GM23248 (cell line): Measurements from ENCODE around the gene EML6. TPM values are rescaled to one million over a fixed set of nuclear protein-coding genes. Genes with fewer than 3 reads are reported as not detected.
A peak's percentile ranks its signal among the peaks of the same experiment; 100 is the strongest.

Experiments used
- DNase-seq: peaks from one replicate; pipeline ENCODE4 v3.0.0-alpha.2; 2015
- H2AFZ ChIP-seq: fragments of 200-600 bp; sonication (generic); 2 replicates; pipeline ENCODE4 v1.6.1; 2016; ENCODE audit warnings: antibody characterized with exemption
- H3F3A ChIP-seq: fragments of 200-600 bp; sonication (generic); 2 replicates; pipeline ENCODE4 v1.6.1; 2016; ENCODE audit warnings: mild to moderate bottlenecking, antibody characterized with exemption, mixed run types; ENCODE audit not compliant: insufficient read depth
- H3K27ac ChIP-seq: fragments of 200-600 bp; sonication (generic); 2 replicates; pipeline ENCODE4 v1.5.1; 2016; ENCODE audit warnings: mild to moderate bottlenecking
- H3K27me3 ChIP-seq: fragments of 200-600 bp; sonication (generic); replicated peaks from 2 replicates; pipeline ENCODE4 v1.6.1; 2016; ENCODE audit warnings: mild to moderate bottlenecking; ENCODE audit not compliant: insufficient read depth
- H3K36me3 ChIP-seq: fragments of 200-600 bp; sonication (generic); 2 replicates; pipeline ENCODE4 v1.6.1; 2016; ENCODE audit warnings: low read depth, mild to moderate bottlenecking
- H3K4me1 ChIP-seq: fragments of 200-600 bp; sonication (generic); 2 replicates; pipeline ENCODE4 v1.6.1; 2016; ENCODE audit warnings: mild to moderate bottlenecking; ENCODE audit not compliant: insufficient read depth
- H3K4me2 ChIP-seq: fragments of 200-600 bp; sonication (generic); one replicate; pipeline ENCODE4 v1.6.1; 2016; ENCODE audit warnings: mild to moderate bottlenecking; ENCODE audit not compliant: unreplicated experiment
- H3K4me3 ChIP-seq: fragments of 200-600 bp; sonication (generic); 2 replicates; pipeline ENCODE4 v1.5.1; 2016; ENCODE audit warnings: mild to moderate bottlenecking
- H3K79me2 ChIP-seq: fragments of 200-600 bp; sonication (generic); 2 replicates; pipeline ENCODE4 v1.6.1; 2016; ENCODE audit warnings: mild to moderate bottlenecking; ENCODE audit not compliant: insufficient read depth
- H3K9ac ChIP-seq: fragments of 200-600 bp; sonication (generic); 2 replicates; pipeline ENCODE4 v1.6.1; 2016; ENCODE audit warnings: mild to moderate bottlenecking
- H3K9me2 ChIP-seq: fragments of 200-600 bp; sonication (generic); 2 replicates; pipeline ENCODE4 v1.6.1; 2016; ENCODE audit warnings: mixed run types, mild to moderate bottlenecking, moderate library complexity; ENCODE audit not compliant: insufficient read depth
- H3K9me3 ChIP-seq: fragments of 200-600 bp; sonication (generic); one replicate; pipeline ENCODE4 v1.6.1; 2017; ENCODE audit warnings: low read depth
- H4K20me1 ChIP-seq: fragments of 200-600 bp; sonication (generic); 2 replicates; pipeline ENCODE4 v1.6.0; 2016; ENCODE audit not compliant: insufficient read depth
- EZH2 ChIP-seq: fragments of 200-600 bp; sonication (generic); IDR thresholded peaks from 2 replicates; pipeline ENCODE4 v1.6.1; 2018; ENCODE audit warnings: antibody characterized with exemption, mild to moderate bottlenecking; ENCODE audit not compliant: insufficient read depth, poor library complexity, severe bottlenecking
- EZH2phosphoT487 ChIP-seq: fragments of 200-600 bp; sonication (generic); IDR thresholded peaks from 2 replicates; pipeline ENCODE4 v1.6.1; 2018; ENCODE audit warnings: antibody characterized with exemption, moderate library complexity, mild to moderate bottlenecking, low read depth; ENCODE audit not compliant: insufficient read depth
- WGBS, 2 experiments: methylation state at CpG; one replicate each; pipeline ENCODE4 v1.1.6; 2015 to 2017; ENCODE audit warnings: low lambda C conversion rate in 2 of 2, low coverage in 1 of 2; ENCODE audit errors: missing lambda C conversion rate in 2 of 2; 5-methylcytosine and 5-hydroxymethylcytosine counted together
- in situ Hi-C: fragments of 300-500 bp; cut with MboI; formaldehyde crosslinking; loops from 2 replicates; pipeline ENCODE4 v1.15.0; 2020
- polyA plus RNA-seq: library from polyadenylated mRNA; unstranded; fragments of >200 nt; fragmentation: Nextera tagmentation; extraction: Ambion mirVana; gene quantifications from 2 replicates; pipeline ENCODE4 v1.2.1, GENCODE V29; 2016
- total RNA-seq: library from RNA; depleted of rRNA; stranded (reverse); fragments of >200 nt; shearing (Covaris generic); gene quantifications from 2 replicates; pipeline ENCODE4 v1.2.3, GENCODE V29; 2014

The EML6 gene
- total and polyA plus RNA-seq, 2 experiments from 2014 or later, result 0.54 to 0.76 TPM

- in situ Hi-C loops, result no loop called here
- WGBS, 2 experiments, result 52 to 67% methylated on average over 1 of the region's 1 CpG
Measured at GRCh38 chr2:54758951-54759350, 35.5 kb downstream of the EML6 start.

GRCh38 chr2:54760310-54760709, 36.8 kb downstream of the EML6 start:
- Histone ChIP-seq H3K4me3 (no peak overlapping the region), H3K79me2 (no peaks in the 10 kb centered on the region), H3K9me2 (no peaks in the 10 kb centered on the region), H3K9me3 (no peaks in the 10 kb centered on the region), H3K4me2 (no peak overlapping the region), H3F3A (no peaks in the 10 kb centered on the region), H3K36me3 (no peaks in the 10 kb centered on the region), H2AFZ (no peak overlapping the region), H3K27me3 (no peaks in the 10 kb centered on the region), H3K27ac (no peak overlapping the region), H3K9ac (no peak overlapping the region), H3K4me1 (peaks cover 17% of the 10 kb centered on the region), H4K20me1 (no peaks in the 10 kb centered on the region)
- WGBS, 2 experiments, result 79 to 83% methylated on average over 2 of the region's 2 CpGs
- no peak for DNase-seq
- TF ChIP-seq EZH2phosphoT487 (no peak), EZH2 (no peak)
- in situ Hi-C loops, result no loop called here

More at GRCh38 chr2:54758951-54759350, 35.5 kb downstream of the EML6 start:
- Histone ChIP-seq H3K36me3 (no peaks in the 10 kb centered on the region), H3K4me3 (no peak overlapping the region), H3K27me3 (no peaks in the 10 kb centered on the region), H3K79me2 (no peaks in the 10 kb centered on the region), H3K9me3 (no peaks in the 10 kb centered on the region), H3K9me2 (no peaks in the 10 kb centered on the region), H3F3A (no peaks in the 10 kb centered on the region), H4K20me1 (no peaks in the 10 kb centered on the region), H3K27ac (no peak overlapping the region), H3K9ac (no peak overlapping the region), H3K4me2 (no peak overlapping the region), H2AFZ (no peak overlapping the region; the same call in 1 of the 2 replicates), H3K4me1 (peaks cover 17% of the 10 kb centered on the region)
- no peak for TF ChIP-seq EZH2
- TF ChIP-seq EZH2phosphoT487, result no peak
- DNase-seq, result no peak

GRCh38 chr2:54763636-54764291, 40.3 kb downstream of the EML6 start:
- Histone ChIP-seq H3K4me3 (no peak overlapping the region), H3F3A (0 out of 2 replicates have a peak, but pooled peaks cover 4% of the 10 kb centered on the region), H2AFZ (no peak overlapping the region), H3K27ac (no peak overlapping the region), H3K79me2 (no peaks in the 10 kb centered on the region), H3K4me2 (no peak overlapping the region), H3K9me3 (no peaks in the 10 kb centered on the region), H3K4me1 (peaks cover 13% of the 10 kb centered on the region), H4K20me1 (no peaks in the 10 kb centered on the region), H3K9me2 (no peaks in the 10 kb centered on the region), H3K36me3 (no peaks in the 10 kb centered on the region), H3K9ac (no peak overlapping the region), H3K27me3 (no peaks in the 10 kb centered on the region)
- no peak for DNase-seq
- 87 to 88% methylated on average over 7 of the region's 7 CpGs for WGBS, 2 experiments
- TF ChIP-seq EZH2 (no peak), EZH2phosphoT487 (no peak)
- in situ Hi-C loops, result no loop called here

- no peaks in the 10 kb centered on the region for H4K20me1 ChIP-seq
- no peak overlapping the region for H3K27ac ChIP-seq
- H3K4me2 ChIP-seq, result peak overlapping the region; percentile 11
- no peaks in the 10 kb centered on the region for H3K79me2 ChIP-seq
- H3K9me2 ChIP-seq, result no peaks in the 10 kb centered on the region
- no peak overlapping the region for H3K4me3 ChIP-seq
- H3K9me3 ChIP-seq, result no peaks in the 10 kb centered on the region
- no peak overlapping the region for H2AFZ ChIP-seq
- no peak for TF ChIP-seq EZH2
- no peak for TF ChIP-seq EZH2phosphoT487
- peaks cover 30% of the 10 kb centered on the region for H3K4me1 ChIP-seq
- peaks cover 27% of the 10 kb centered on the region for H3F3A ChIP-seq
- in situ Hi-C loops, result no loop called here
- H3K36me3 ChIP-seq, result no peaks in the 10 kb centered on the region
- H3K27me3 ChIP-seq, result no peaks in the 10 kb centered on the region
- H3K9ac ChIP-seq, result no peak overlapping the region
- peak; percentile 68 for DNase-seq
Measured at GRCh38 chr2:54767921-54768320, 44.5 kb downstream of the EML6 start.
